ENCODE results near the gene ABCF2. TPM values are rescaled to one million over a fixed set of nuclear protein-coding genes. Genes with fewer than 3 reads are reported as not detected.

ABCF2 gene
- total RNA-seq, 1 donor from 2014 or later, result 23.3 TPM

DNA sequence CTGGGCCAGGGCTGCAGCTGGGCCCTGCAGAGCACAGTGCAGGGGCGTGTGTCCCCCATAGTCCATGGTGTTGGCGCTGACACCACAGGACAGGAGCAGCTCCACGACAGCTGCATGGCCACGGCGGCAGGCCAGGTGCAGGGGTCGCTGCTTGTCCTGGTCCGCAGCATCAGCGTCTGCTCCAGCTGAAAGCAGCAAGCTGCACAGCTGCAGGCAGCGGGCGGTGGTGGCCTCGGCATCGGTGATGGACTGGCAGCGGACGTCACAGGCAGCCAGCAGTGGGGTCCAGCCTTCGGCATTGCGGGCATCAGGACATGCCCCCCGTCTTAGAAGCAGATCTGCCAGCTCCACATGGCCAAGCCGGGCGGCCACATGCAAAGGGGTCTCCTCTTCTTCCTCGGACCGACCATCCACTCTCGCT is 46.0 kb downstream of the ABCF2 start:
- DNase-seq, result no peak
- Histone ChIP-seq H3K27me3 (ENCODE audit: low read depth) (peaks cover 11% of the 10 kb centered on the region), H3K4me3 (no peak overlapping the region), H3K36me3 (no peaks in the 10 kb centered on the region), H3K4me1 (no peaks in the 10 kb centered on the region), H3K9me3 (no peaks in the 10 kb centered on the region), H3K27ac (no peak overlapping the region)
- ATAC-seq, result peak in 1 of 2 donors; percentile 24
- TF ChIP-seq, protein P1, sequence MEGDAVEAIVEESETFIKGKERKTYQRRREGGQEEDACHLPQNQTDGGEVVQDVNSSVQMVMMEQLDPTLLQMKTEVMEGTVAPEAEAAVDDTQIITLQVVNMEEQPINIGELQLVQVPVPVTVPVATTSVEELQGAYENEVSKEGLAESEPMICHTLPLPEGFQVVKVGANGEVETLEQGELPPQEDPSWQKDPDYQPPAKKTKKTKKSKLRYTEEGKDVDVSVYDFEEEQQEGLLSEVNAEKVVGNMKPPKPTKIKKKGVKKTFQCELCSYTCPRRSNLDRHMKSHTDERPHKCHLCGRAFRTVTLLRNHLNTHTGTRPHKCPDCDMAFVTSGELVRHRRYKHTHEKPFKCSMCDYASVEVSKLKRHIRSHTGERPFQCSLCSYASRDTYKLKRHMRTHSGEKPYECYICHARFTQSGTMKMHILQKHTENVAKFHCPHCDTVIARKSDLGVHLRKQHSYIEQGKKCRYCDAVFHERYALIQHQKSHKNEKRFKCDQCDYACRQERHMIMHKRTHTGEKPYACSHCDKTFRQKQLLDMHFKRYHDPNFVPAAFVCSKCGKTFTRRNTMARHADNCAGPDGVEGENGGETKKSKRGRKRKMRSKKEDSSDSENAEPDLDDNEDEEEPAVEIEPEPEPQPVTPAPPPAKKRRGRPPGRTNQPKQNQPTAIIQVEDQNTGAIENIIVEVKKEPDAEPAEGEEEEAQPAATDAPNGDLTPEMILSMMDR (IDR thresholded peaks at IDR 0.05), result no peak
- intact Hi-C loops (cut with DNase I), result no loop called here

DNA sequence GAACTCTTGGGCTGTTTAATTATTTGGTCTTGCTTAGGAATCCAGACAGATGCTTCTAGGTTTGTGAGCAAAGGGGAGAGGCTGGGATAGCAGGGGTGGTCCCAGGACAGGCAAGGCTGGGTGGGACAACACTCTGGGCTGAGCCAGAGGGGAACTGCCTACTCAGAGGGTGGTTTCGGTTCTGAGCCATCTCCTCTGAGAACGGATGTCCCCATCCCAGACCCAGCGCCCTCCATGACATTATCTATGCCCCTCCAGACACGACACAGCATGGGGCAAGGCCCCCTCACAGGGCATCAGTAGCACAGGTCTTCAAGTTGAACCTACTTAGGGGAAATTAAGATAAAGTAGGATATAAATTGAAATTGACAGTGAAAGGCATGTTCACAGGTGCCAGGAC is 47.1 kb downstream of the ABCF2 start:
- Histone ChIP-seq H3K27ac (no peak overlapping the region), H3K4me3 (no peak overlapping the region), H3K27me3 (ENCODE audit: low read depth) (peaks cover 21% of the 10 kb centered on the region), H3K9me3 (no peaks in the 10 kb centered on the region), H3K36me3 (no peaks in the 10 kb centered on the region), H3K4me1 (no peaks in the 10 kb centered on the region)
- DNase-seq, result no peak
- TF ChIP-seq, protein P1 (IDR thresholded peaks at IDR 0.05), result no peak
- intact Hi-C loops (cut with DNase I), result no loop called here
- no peak for ATAC-seq

DNA sequence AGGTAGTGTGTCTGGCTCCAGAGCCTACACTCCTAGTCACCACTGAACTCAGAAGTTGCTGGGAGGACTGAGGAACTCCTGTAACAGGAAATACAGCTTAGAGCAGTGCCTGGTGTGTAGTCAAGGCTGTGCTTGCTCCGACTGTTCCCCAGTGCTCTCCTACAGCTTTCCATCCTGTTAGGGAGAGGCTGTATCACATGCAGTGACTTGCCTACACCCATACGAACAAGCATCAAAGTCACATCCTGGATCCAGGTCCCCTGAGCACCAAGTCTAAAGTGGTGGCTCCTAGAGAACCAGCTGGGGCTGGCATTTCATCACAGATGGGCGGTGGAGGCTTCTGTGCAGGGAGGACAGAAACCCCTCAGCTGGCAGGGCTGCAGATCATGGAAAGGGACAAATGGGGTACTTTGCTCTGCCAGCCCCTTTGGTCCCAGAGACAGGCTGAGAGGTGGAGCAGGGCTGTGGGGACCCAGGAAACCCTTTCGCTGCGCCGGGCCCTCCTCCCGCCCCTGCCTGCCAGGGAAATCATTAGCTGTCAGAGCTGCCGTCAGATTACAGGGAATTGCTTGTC is 47.6 kb downstream of the ABCF2 start:
- Histone ChIP-seq H3K27me3 (ENCODE audit: low read depth) (peaks cover 27% of the 10 kb centered on the region), H3K4me3 (no peak overlapping the region), H3K36me3 (no peaks in the 10 kb centered on the region), H3K9me3 (no peaks in the 10 kb centered on the region), H3K27ac (no peak overlapping the region), H3K4me1 (no peaks in the 10 kb centered on the region)
- DNase-seq, result no peak
- ATAC-seq, result no peak
- TF ChIP-seq, protein P1 (IDR thresholded peaks at IDR 0.05), result no peak
- intact Hi-C loops (cut with DNase I), result no loop called here

DNA sequence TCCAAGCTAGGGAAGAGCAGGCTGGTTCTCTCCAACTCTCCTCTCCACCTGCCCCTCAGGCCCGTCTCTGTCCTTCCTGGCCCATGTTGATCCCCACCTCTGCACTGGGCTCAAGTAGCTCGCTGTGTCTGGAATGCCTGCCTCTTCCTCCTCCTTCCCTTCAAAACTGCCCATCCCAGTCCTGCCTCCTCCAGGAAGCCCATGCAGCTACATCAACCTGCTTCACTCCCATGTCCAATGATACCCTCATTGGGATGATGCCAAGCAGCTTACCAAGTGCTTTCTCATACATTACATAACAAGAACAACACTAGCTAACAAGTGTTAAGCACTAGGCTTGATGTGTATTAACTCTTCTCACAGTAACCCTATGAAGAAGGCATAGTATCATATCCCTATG is 48.2 kb downstream of the ABCF2 start:
- peaks cover 32% of the 10 kb centered on the region for H3K27me3 ChIP-seq (ENCODE audit: low read depth)
- no peak for DNase-seq
- intact Hi-C loops (cut with DNase I), result no loop called here
- ATAC-seq, result no peak
- H3K4me3 ChIP-seq, result no peak overlapping the region
- H3K9me3 ChIP-seq, result no peaks in the 10 kb centered on the region
- no peak overlapping the region for H3K27ac ChIP-seq
- H3K36me3 ChIP-seq, result no peaks in the 10 kb centered on the region
- TF ChIP-seq, protein P1 (IDR thresholded peaks at IDR 0.05), result no peak
- no peaks in the 10 kb centered on the region for H3K4me1 ChIP-seq

DNA sequence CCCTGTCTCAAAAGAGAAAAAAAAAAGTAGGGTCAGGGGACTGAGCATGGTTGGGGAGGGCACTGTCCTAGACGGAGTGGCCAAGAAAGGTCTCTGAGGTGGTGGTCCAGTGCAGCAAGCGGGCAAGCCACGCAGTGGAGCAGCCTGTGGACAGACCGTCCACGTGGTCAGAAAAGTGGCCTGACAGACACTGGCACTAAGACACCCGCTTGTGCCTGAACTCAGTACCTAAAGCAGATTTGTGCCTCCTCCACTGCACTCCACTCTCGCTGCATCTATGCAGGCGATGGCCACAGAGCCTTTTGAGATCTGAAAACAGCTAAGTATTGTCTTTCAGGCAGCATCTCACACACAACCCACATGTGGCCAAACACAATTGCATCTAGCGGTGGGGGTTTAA is 48.8 kb downstream of the ABCF2 start:
- Histone ChIP-seq H3K36me3 (no peaks in the 10 kb centered on the region), H3K4me3 (no peak overlapping the region), H3K27me3 (ENCODE audit: low read depth) (peaks cover 38% of the 10 kb centered on the region), H3K27ac (no peak overlapping the region), H3K9me3 (no peaks in the 10 kb centered on the region), H3K4me1 (no peaks in the 10 kb centered on the region)
- DNase-seq, result no peak
- TF ChIP-seq, protein P1 (IDR thresholded peaks at IDR 0.05), result no peak
- ATAC-seq, result no peak
- intact Hi-C loops (cut with DNase I), result no loop called here
